CD4-positive, alpha-beta T cell treated with Interleukin-4 for 4 hours (primary cell): Measurements from ENCODE around the gene COL11A1.

Experiments used
- DNase-seq: peaks from one replicate; pipeline ENCODE4 v3.0.0-alpha.2; 2020

The COL11A1 gene

GRCh38 chr1:102897557-102897956, 210.8 kb downstream of the COL11A1 start:
- no peak for DNase-seq

GRCh38 chr1:102896771-102897170, 211.6 kb downstream of the COL11A1 start:
- DNase-seq = no peak

- no peak for DNase-seq
These were observed 212.0 kb downstream of the COL11A1 start for GRCh38 chr1:102896286-102896685.

- no peak for DNase-seq
These were observed 216.3 kb downstream of the COL11A1 start for GRCh38 chr1:102891868-102892625.

- DNase-seq = no peak
These were observed 221.7 kb downstream of the COL11A1 start for GRCh38 chr1:102886638-102887037.

- no peak for DNase-seq
These were observed 224.1 kb downstream of the COL11A1 start for GRCh38 chr1:102884238-102884637.

GRCh38 chr1:102879439-102879993, 228.8 kb downstream of the COL11A1 start:
- no peak for DNase-seq

GRCh38 chr1:102875756-102876155, 232.6 kb downstream of the COL11A1 start:
- DNase-seq = no peak

GRCh38 chr1:102872526-102872925, 235.8 kb downstream of the COL11A1 start:
- DNase-seq = no peak

GRCh38 chr1:102872097-102872496, 236.2 kb downstream of the COL11A1 start:
- no peak for DNase-seq

GRCh38 chr1:102863704-102864103, 244.6 kb downstream of the COL11A1 start:
- no peak for DNase-seq

GRCh38 chr1:102861247-102861646, 247.1 kb downstream of the COL11A1 start:
- DNase-seq = no peak

- DNase-seq = no peak
These were observed 249.6 kb downstream of the COL11A1 start for GRCh38 chr1:102858695-102859094.

GRCh38 chr1:102857251-102857650, 251.1 kb downstream of the COL11A1 start:
- no peak for DNase-seq

GRCh38 chr1:102853701-102854187, 254.6 kb downstream of the COL11A1 start:
- DNase-seq = no peak

- DNase-seq = no peak
These were observed 255.2 kb downstream of the COL11A1 start for GRCh38 chr1:102853136-102853535.

GRCh38 chr1:102852613-102853012, 255.7 kb downstream of the COL11A1 start:
- DNase-seq = no peak

GRCh38 chr1:102851616-102852015, 256.7 kb downstream of the COL11A1 start:
- no peak for DNase-seq

GRCh38 chr1:102842606-102843005, 265.7 kb downstream of the COL11A1 start:
- DNase-seq = no peak

GRCh38 chr1:102840741-102841140, 267.6 kb downstream of the COL11A1 start:
- no peak for DNase-seq

- DNase-seq = no peak
These were observed 270.3 kb downstream of the COL11A1 start for GRCh38 chr1:102838016-102838415.

GRCh38 chr1:102837551-102837950, 270.8 kb downstream of the COL11A1 start:
- DNase-seq = no peak

GRCh38 chr1:102836991-102837390, 271.3 kb downstream of the COL11A1 start:
- DNase-seq = no peak

- no peak for DNase-seq
These were observed 273.5 kb downstream of the COL11A1 start for GRCh38 chr1:102834688-102835320.
